GM23248 (cell line): ENCODE results near the gene HSPB7.

ENCODE experiments used
- EZH2 ChIP-seq: fragments of 200-600 bp; sonication (generic); IDR thresholded peaks from 2 replicates; pipeline ENCODE4 v1.6.1; 2018; ENCODE audit warnings: antibody characterized with exemption, mild to moderate bottlenecking; ENCODE audit not compliant: insufficient read depth, poor library complexity, severe bottlenecking
- EZH2phosphoT487 ChIP-seq: fragments of 200-600 bp; sonication (generic); IDR thresholded peaks from 2 replicates; pipeline ENCODE4 v1.6.1; 2018; ENCODE audit warnings: antibody characterized with exemption, moderate library complexity, mild to moderate bottlenecking, low read depth; ENCODE audit not compliant: insufficient read depth

DNA sequence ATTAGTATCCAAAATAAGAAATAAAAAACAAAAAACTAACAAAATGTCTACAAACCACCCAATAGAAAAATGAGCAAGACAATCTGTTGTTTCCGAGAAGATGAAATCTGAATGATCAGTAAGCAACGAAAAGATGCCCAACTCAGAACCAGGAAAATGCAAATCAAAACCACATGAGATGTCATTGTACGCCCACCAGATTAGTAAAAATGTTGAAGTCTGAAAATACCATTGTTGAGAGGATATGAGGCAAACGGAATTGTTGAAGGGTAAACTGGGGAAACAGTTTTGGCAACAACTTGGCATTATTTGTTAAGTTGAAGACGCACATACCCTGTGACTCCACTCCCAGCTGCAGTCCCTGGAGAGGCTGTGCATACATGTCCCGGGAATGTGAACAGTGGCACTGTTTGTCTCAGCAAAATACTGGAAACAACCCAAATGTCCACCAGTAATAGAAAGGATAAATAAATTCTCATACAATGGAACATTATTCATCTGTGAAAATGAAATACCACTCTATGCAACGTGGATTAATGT is 52.5 kb downstream of the HSPB7 start:
- TF ChIP-seq EZH2 (no peak), EZH2phosphoT487 (0 out of 2 replicates have a peak, but pooled peaks have one; percentile 39)
